Osteocyte (in vitro differentiated cells): ENCODE data around the gene SEZ6L2. TPM values are rescaled to one million over a fixed set of nuclear protein-coding genes. Genes with fewer than 3 reads are reported as not detected.
"Not testable (repeated sequence)": the region's sequence is repeated elsewhere in the genome, so short reads cannot be mapped to it uniquely, and the experiment has no call there.

Source experiments
- DNase-seq: peaks from one replicate; pipeline ENCODE4 v3.0.0; 2021; ENCODE audit warnings: mixed read lengths; ENCODE audit not compliant: unreplicated experiment; ENCODE audit errors: extremely low spot score
- H3K27ac Mint-ChIP-seq: one replicate; pipeline ENCODE4 v1.8.0; 2021; ENCODE audit warnings: mild to moderate bottlenecking, mixed read lengths; ENCODE audit not compliant: unreplicated experiment
- H3K27me3 Mint-ChIP-seq: one replicate; pipeline ENCODE4 v1.8.0; 2021; ENCODE audit warnings: mixed read lengths; ENCODE audit not compliant: unreplicated experiment
- H3K36me3 Mint-ChIP-seq: one replicate; pipeline ENCODE4 v1.8.0; 2021; ENCODE audit warnings: mixed read lengths; ENCODE audit not compliant: unreplicated experiment
- H3K4me1 Mint-ChIP-seq: one replicate; pipeline ENCODE4 v1.8.0; 2021; ENCODE audit warnings: mixed read lengths; ENCODE audit not compliant: unreplicated experiment
- H3K4me3 Mint-ChIP-seq: one replicate; pipeline ENCODE4 v1.8.0; 2021; ENCODE audit warnings: mild to moderate bottlenecking, moderate library complexity, mixed read lengths; ENCODE audit not compliant: unreplicated experiment
- H3K9me3 Mint-ChIP-seq: one replicate; pipeline ENCODE4 v1.8.0; 2021; ENCODE audit warnings: mixed read lengths; ENCODE audit not compliant: unreplicated experiment
- total RNA-seq: library from RNA; stranded (reverse); gene quantifications from 2 replicates; pipeline ENCODE4 v1.2.1, GENCODE V29; 2021
- TF ChIP-seq, protein P1 (sequence below): fragments of 200-600 bp; sonication (generic); IDR thresholded peaks from 2 replicates; pipeline ENCODE4 v1.5.0; 2021; ENCODE audit warnings: antibody characterized with exemption, mild to moderate bottlenecking, moderate library complexity

SEZ6L2 gene
- total RNA-seq, 1 donor from 2014 or later, result 19.3 TPM

DNA sequence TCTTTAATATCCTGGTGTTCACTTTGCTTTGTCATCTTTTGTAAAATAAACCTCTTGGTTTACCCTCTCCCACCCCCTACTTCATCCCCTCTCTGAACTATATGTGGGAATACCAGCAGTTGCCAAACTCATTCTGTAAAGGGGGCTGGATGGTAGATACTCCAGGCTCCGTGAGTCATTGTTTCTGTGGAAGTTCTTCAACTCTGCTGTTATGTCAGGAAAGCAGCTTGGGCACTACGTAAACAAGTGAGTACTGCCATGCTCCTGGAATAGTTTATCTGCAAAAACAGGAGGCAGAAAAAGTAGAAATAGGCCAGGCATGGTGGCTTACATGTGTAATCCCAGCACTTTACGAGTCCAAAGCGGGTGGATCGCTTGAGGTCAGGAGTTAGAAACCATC is 61.5 kb downstream of the SEZ6L2 start:
- no peak for DNase-seq
- H3K9me3 Mint-ChIP-seq, result no peaks in the 10 kb centered on the region

DNA sequence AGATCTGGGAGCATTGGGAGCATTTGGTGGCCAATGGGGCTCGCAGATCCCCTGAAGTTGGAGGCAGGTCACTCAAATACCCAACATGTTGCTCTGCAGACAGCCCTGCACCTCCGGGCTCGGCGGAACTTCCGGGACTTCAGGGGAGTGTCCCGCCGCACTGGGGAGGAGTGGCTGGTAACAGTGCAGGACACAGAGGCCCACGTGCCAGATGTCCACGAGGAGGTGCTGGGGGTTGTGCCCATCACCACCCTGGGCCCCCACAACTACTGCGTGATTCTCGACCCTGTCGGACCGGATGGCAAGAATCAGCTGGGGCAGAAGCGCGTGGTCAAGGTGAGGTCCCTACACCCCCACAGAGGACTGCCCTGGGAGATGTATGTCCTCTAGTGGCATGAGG is 62.7 kb downstream of the SEZ6L2 start:
- Mint-ChIP-seq H3K27ac (no peak overlapping the region), H3K4me1 (no peaks in the 10 kb centered on the region), H3K27me3 (no peaks in the 10 kb centered on the region), H3K36me3 (peaks cover 47% of the 10 kb centered on the region), H3K9me3 (no peaks in the 10 kb centered on the region), H3K4me3 (no peak overlapping the region)
- no peak for DNase-seq
- TF ChIP-seq, protein P1, sequence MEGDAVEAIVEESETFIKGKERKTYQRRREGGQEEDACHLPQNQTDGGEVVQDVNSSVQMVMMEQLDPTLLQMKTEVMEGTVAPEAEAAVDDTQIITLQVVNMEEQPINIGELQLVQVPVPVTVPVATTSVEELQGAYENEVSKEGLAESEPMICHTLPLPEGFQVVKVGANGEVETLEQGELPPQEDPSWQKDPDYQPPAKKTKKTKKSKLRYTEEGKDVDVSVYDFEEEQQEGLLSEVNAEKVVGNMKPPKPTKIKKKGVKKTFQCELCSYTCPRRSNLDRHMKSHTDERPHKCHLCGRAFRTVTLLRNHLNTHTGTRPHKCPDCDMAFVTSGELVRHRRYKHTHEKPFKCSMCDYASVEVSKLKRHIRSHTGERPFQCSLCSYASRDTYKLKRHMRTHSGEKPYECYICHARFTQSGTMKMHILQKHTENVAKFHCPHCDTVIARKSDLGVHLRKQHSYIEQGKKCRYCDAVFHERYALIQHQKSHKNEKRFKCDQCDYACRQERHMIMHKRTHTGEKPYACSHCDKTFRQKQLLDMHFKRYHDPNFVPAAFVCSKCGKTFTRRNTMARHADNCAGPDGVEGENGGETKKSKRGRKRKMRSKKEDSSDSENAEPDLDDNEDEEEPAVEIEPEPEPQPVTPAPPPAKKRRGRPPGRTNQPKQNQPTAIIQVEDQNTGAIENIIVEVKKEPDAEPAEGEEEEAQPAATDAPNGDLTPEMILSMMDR, result no peak

More for the DNA sequence above, 61.5 kb downstream of the SEZ6L2 start:
- Mint-ChIP-seq H3K27ac (no peak overlapping the region), H3K27me3 (no peaks in the 10 kb centered on the region), H3K4me1 (no peaks in the 10 kb centered on the region), H3K4me3 (no peak overlapping the region), H3K36me3 (peaks cover 46% of the 10 kb centered on the region)
- TF ChIP-seq, protein P1, result no peak

DNA sequence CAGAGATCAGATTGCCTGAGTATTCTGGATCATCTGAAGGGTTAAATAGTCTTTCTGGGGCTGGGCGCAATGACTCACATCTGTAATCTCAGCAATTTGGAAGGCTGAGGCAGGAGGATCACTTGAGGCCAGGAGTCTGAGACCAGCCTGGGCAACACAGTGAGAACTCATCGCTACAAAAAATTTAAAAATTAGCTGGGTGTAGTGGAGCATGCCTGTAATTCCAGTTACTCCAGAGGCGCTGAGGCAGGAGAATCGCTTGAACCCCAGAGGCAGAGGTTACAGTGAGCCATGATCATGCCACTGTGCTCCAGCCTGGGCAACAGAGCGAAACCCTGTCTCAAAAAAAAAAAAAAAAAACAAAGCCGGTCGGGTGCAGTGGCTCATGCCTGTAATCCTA is 63.4 kb downstream of the SEZ6L2 start:
- Mint-ChIP-seq H3K36me3 (peaks cover 49% of the 10 kb centered on the region), H3K27ac (no peak overlapping the region), H3K4me3 (no peak overlapping the region), H3K4me1 (no peaks in the 10 kb centered on the region), H3K27me3 (no peaks in the 10 kb centered on the region), H3K9me3 (no peaks in the 10 kb centered on the region)
- no peak for DNase-seq
- TF ChIP-seq, protein P1, result no peak

DNA sequence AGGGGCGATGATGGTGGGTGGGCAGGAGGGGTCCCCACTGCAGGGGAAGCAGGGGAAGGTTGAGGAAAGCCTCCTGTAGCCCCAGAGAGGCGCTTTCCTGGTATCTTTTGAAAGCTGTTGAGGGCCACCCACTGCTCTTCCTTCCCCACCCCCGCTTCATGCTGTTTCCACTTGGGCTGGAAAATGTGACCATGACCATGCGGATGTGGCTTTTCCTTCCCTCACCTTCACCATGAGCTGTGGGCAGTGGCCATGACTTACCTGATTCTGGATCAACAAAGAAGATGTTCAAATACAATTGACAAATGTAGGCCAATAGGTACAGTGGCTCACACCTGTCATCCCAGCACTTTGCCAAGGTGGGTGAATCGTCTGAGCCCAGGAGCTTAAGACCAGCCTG is 65.3 kb downstream of the SEZ6L2 start:
- Mint-ChIP-seq H3K36me3 (peaks cover 39% of the 10 kb centered on the region), H3K9me3 (no peaks in the 10 kb centered on the region), H3K27me3 (no peaks in the 10 kb centered on the region), H3K27ac (no peak overlapping the region), H3K4me1 (no peaks in the 10 kb centered on the region), H3K4me3 (no peak overlapping the region)
- no peak for DNase-seq
- TF ChIP-seq, protein P1, result no peak

DNA sequence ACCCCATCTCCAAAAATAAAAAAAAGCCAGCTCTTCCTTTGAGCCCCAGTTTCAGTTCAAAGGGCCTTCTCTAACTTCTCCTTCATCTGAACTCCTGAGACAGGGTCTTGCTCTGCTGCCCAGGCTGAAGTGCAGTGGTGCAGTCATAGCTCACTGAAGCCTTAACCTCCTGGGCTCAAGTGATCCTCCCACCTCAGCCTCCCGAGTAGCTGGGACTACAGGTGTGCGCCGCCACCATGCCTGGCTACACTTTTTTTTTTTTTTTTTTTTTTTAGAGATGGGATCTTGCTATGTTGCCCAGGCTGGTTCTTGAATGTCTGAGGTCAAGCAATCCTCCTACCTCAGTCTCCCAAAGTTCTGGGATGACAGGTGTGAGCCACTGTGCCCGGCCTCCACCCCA is 66.1 kb downstream of the SEZ6L2 start:
- not testable (repeated sequence) for DNase-seq, H3K27me3 Mint-ChIP-seq, H3K4me3 Mint-ChIP-seq, H3K4me1 Mint-ChIP-seq, H3K9me3 Mint-ChIP-seq, H3K27ac Mint-ChIP-seq
- peaks cover 38% of the 10 kb centered on the region for H3K36me3 Mint-ChIP-seq

DNA sequence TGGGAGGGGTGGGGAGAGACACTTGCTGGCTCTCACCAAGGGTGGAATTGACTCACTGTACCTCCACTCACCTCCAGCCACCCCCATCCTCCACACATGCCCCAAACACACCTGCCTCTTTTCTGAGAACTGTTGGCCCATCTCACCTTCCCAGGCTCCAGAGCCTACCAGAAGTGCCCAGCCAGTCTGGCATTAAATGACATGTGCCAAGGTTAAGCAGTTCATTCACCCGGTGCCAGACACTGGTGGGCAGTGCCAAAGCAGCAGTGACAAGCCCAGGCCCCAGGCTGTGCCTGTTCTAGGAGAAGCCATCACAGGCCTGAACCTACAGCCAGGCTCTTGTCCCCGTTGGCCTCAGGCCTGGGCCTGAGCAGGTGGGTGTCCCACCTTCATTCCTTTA is 67.9 kb downstream of the SEZ6L2 start:
- H3K27me3 Mint-ChIP-seq, result no peaks in the 10 kb centered on the region
- DNase-seq, result no peak
- H3K4me1 Mint-ChIP-seq, result peaks cover 2% of the 10 kb centered on the region
- TF ChIP-seq, protein P1, result no peak
- H3K4me3 Mint-ChIP-seq, result no peak overlapping the region
- no peak overlapping the region for H3K27ac Mint-ChIP-seq
- H3K9me3 Mint-ChIP-seq, result no peaks in the 10 kb centered on the region
- peaks cover 27% of the 10 kb centered on the region for H3K36me3 Mint-ChIP-seq
